HepG2 (cell line): ENCODE data around the gene WDR93. TPM values are rescaled to one million over a fixed set of nuclear protein-coding genes. Genes with fewer than 3 reads are reported as not detected.

ENCODE experiments used
- ATAC-seq: fragments of 200-7000 bp; cut with Tn5 transposase; 3 replicates; pipeline ENCODE4 v1.9.1; 2020; ENCODE audit warnings: mild to moderate bottlenecking, moderate library complexity
- BruUV-seq: library from RNA; stranded (reverse); fragments of 400-500 nt; replicated peaks from 2 replicates; lab custom pipeline; 2021; lab: Mats Ljungman, UMichigan
- CTCF ChIA-PET: fragments of 300-600 bp; formaldehyde crosslinking; extraction: SDS; loops from one replicate; lab custom pipeline; 2021; ENCODE audit warnings: low total read pairs, inconsistent platforms, low intra/inter-chr PET ratio; lab: Yijun Ruan, JAX
- POLR2A ChIA-PET: fragments of 350-600 bp; sonication (Branson Sonifier 250); formaldehyde crosslinking; loops from one replicate; lab custom pipeline; 2020; ENCODE audit warnings: antibody characterized with exemption, inconsistent platforms; lab: Yijun Ruan, JAX
- DNase-seq: peaks from one replicate; pipeline ENCODE4 v3.0.0-alpha.2; 2015; ENCODE audit warnings: low spot score
- FAIRE-seq: peaks from 3 replicates; lab custom pipeline; 2011; peaks lifted over from hg19 to GRCh38; lab: Jason Lieb, UNC
- H2AFZ ChIP-seq: one replicate; pipeline ENCODE4 v1.6.1; 2011; ENCODE audit warnings: low read length, inconsistent platforms
- H3K27ac ChIP-seq: fragments of 300-600 bp; 3 replicates; pipeline ENCODE4 v1.8.0; 2011; ENCODE audit warnings: mixed run types, mild to moderate bottlenecking, mixed read lengths, low read length, inconsistent platforms; ENCODE audit not compliant: insufficient read depth; ENCODE audit errors: extremely low read length
- H3K27me3 ChIP-seq, 2 experiments: fragments of 200-600 bp in 1 of 2; 2 replicates in 1 of 2; 3 replicates in 1 of 2; pipeline versions ENCODE4 v1.6.0 to v1.8.0; 2011; ENCODE audit warnings: low read length in 2 of 2, mild to moderate bottlenecking in 2 of 2, moderate library complexity in 2 of 2, inconsistent platforms in 1 of 2; ENCODE audit not compliant: insufficient read depth in 2 of 2, control insufficient read depth in 1 of 2
- H3K36me3 ChIP-seq, 2 experiments: fragments of 200-600 bp in 1 of 2; replicated peaks in 1 of 2; 2 replicates in 1 of 2; 3 replicates in 1 of 2; pipeline versions ENCODE4 v1.5.1 to v1.8.0; 2011; ENCODE audit warnings: low read length in 2 of 2, inconsistent platforms in 1 of 2; ENCODE audit not compliant: insufficient read depth in 2 of 2, control insufficient read depth in 1 of 2
- H3K4me1 ChIP-seq: 2 replicates; pipeline ENCODE4 v1.5.1; 2012; ENCODE audit warnings: low read length, inconsistent platforms; ENCODE audit not compliant: insufficient read depth
- H3K4me2 ChIP-seq: 2 replicates; pipeline ENCODE4 v1.6.0; 2011; ENCODE audit warnings: low read depth, low read length, inconsistent platforms
- H3K4me3 ChIP-seq, 3 experiments: fragments of 200-600 bp in 1 of 3; sonication (generic), shearing (Covaris generic) in 1 of 3; replicated peaks in 1 of 3; 2 replicates each; pipeline ENCODE4 v1.5.1; 2011 to 2016; ENCODE audit warnings: low read length in 3 of 3, inconsistent platforms in 2 of 3, low read depth in 2 of 3, mild to moderate bottlenecking in 2 of 3, control low read depth in 1 of 3, mixed read lengths in 1 of 3; ENCODE audit not compliant: insufficient read depth in 1 of 3
- H3K79me2 ChIP-seq: one replicate; pipeline ENCODE4 v1.6.1; 2011; ENCODE audit warnings: low read length, inconsistent platforms; ENCODE audit not compliant: insufficient read depth
- H3K9ac ChIP-seq: 2 replicates; pipeline ENCODE4 v1.6.0; 2011; ENCODE audit warnings: mild to moderate bottlenecking, low read depth, low read length, inconsistent platforms; ENCODE audit not compliant: insufficient read depth
- H3K9me3 ChIP-seq: 2 replicates; pipeline ENCODE4 v1.5.1; 2012; ENCODE audit warnings: mild to moderate bottlenecking, low read length
- H4K20me1 ChIP-seq: 2 replicates; pipeline ENCODE4 v1.6.0; 2011; ENCODE audit warnings: inconsistent platforms, mild to moderate bottlenecking, low read length, moderate library complexity; ENCODE audit not compliant: insufficient read depth
- BCL6 ChIP-seq: IDR thresholded peaks from 2 replicates; pipeline ENCODE4 v1.6.1; 2016; ENCODE audit warnings: missing genetic modification reagents, missing compliant biosample characterization
- FOXP1 ChIP-seq, 2 experiments: fragments of 450-650 bp in 1 of 2; IDR thresholded peaks; 2 replicates each; pipeline ENCODE4 v1.6.1; 2017 to 2018; ENCODE audit warnings: antibody characterized with exemption in 1 of 2
- MAFF ChIP-seq: IDR thresholded peaks from 2 replicates; pipeline ENCODE4 v1.6.1; 2011; ENCODE audit warnings: low read depth, low read length, improper control_type of control experiment
- MLLT10 ChIP-seq: sonication (generic); formaldehyde crosslinking; IDR thresholded peaks from 2 replicates; pipeline ENCODE4 v1.4.0; 2020; ENCODE audit warnings: missing genetic modification reagents
- PAWR ChIP-seq: sonication (generic); formaldehyde crosslinking; IDR thresholded peaks from 2 replicates; pipeline ENCODE4 v1.4.0; 2020; ENCODE audit warnings: missing genetic modification reagents, mild to moderate bottlenecking, borderline replicate concordance
- RARA ChIP-seq: IDR thresholded peaks from 2 replicates; pipeline ENCODE4 v1.6.1; 2016; ENCODE audit warnings: missing genetic modification reagents, missing compliant biosample characterization
- TCF7L2 ChIP-seq: IDR thresholded peaks from 2 replicates; pipeline ENCODE4 v1.6.1; 2011; ENCODE audit warnings: mild to moderate bottlenecking, low read depth, low read length, moderate library complexity
- ZBTB1 ChIP-seq: sonication (generic); formaldehyde crosslinking; IDR thresholded peaks from 2 replicates; pipeline ENCODE4 v1.4.0; 2020; ENCODE audit warnings: missing genetic modification reagents, borderline replicate concordance
- ZNF205 ChIP-seq: IDR thresholded peaks from 2 replicates; pipeline ENCODE4 v1.6.1; 2018; ENCODE audit warnings: missing biosample characterization, missing genetic modification reagents
- ZNF44 ChIP-seq: sonication (generic); formaldehyde crosslinking; IDR thresholded peaks from 2 replicates; pipeline ENCODE4 v1.5.1; 2020; ENCODE audit warnings: mild to moderate bottlenecking, missing genetic modification reagents
- ZNF83 ChIP-seq: sonication (generic); formaldehyde crosslinking; IDR thresholded peaks from 2 replicates; pipeline ENCODE4 v1.4.0; 2020; ENCODE audit warnings: missing genetic modification reagents, mild to moderate bottlenecking, borderline replicate concordance
- WGBS: methylation state at CpG from one replicate; pipeline ENCODE4 v1.1.6; 2017; ENCODE audit warnings: low lambda C conversion rate; 5-methylcytosine and 5-hydroxymethylcytosine counted together
- in situ Hi-C: cut with HindIII; loops from 2 replicates; pipeline ENCODE4 v1.10.0; 2017; ENCODE audit warnings: low pct_unique_long_range_greater_than_20kb; ENCODE audit not compliant: extremely low pct_ligation_motif_present
- intact Hi-C: fragments of 100-400 bp; cut with micrococcal nuclease; formaldehyde crosslinking; loops from one replicate; pipeline ENCODE4 v1.10.0; 2022; ENCODE audit not compliant: unreplicated experiment
- polyA plus RNA-seq, 8 experiments: library from polyadenylated mRNA; depleted of rRNA in 3 of 8; stranded (reverse) in 7 of 8; unstranded in 1 of 8; fragments of >200 nt; fragmentation: Illumina TruSeq in 4 of 8; extraction: Trizol in 4 of 8; gene quantifications; 2 replicates each; pipeline versions ENCODE4 v1.2.1 to v1.2.3, GENCODE V29; 2011 to 2016; ENCODE audit warnings: low read depth in 4 of 8, missing spikeins in 1 of 8, mixed read lengths in 1 of 8; ENCODE audit not compliant: insufficient read depth in 1 of 8
- total RNA-seq, 5 experiments: library from RNA; depleted of rRNA; stranded (reverse); fragments of >200 nt; fragmentation: Illumina TruSeq; extraction: Trizol; gene quantifications; 2 replicates each; pipeline ENCODE4 v1.2.3, GENCODE V29; 2016; ENCODE audit warnings: low read depth in 1 of 5
- TF ChIP-seq, protein P1 (sequence below): sonication (generic); formaldehyde crosslinking; IDR thresholded peaks from 2 replicates; pipeline ENCODE4 v1.4.0; 2020; ENCODE audit warnings: mild to moderate bottlenecking, missing genetic modification reagents, borderline replicate concordance
- TF ChIP-seq, protein P2 (sequence below): sonication (generic); formaldehyde crosslinking; IDR thresholded peaks from 2 replicates; pipeline ENCODE4 v1.5.1; 2020; ENCODE audit warnings: missing genetic modification reagents, mild to moderate bottlenecking, borderline replicate concordance
- TF ChIP-seq, protein P3 (sequence below): sonication (generic); formaldehyde crosslinking; IDR thresholded peaks from 2 replicates; pipeline ENCODE4 v1.4.0; 2020; ENCODE audit warnings: mild to moderate bottlenecking, missing genetic modification reagents
- TF ChIP-seq, protein P4 (sequence below): IDR thresholded peaks from 2 replicates; pipeline ENCODE4 v1.6.1; 2016; ENCODE audit warnings: missing biosample characterization, missing genetic modification reagents, low read depth

The WDR93 gene
- total and polyA plus RNA-seq, 2 of the 13 experiments (the other 11 are each of a cell fraction or from before 2014, with no cell fraction given): 0.07 TPM; not detected in 1

DNA sequence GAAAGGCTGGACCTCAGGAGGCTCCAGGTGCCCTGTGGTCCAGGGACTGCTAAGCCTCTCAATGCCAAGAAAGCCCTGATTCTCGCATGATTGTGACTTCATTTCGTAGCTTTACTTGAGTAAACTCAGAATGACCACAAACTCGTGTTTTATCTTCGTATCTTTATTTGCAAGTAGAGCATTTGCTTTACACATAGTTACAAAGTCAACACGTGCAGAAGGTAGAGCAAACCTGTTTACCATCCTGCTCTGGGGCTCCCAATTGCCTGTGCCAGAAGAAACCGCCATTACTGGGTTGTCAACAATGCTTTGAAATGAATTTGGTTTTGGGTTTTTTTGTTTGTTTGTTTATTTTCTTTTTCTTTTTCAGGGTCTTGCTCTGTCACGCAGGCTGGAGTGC, 66.3 kb downstream of the WDR93 start:
- intact Hi-C loops: no loop called here
- Histone ChIP-seq H3K79me2 (no peaks in the 10 kb centered on the region), H3K9ac (no peak overlapping the region), H3K27me3 (peaks cover 10 to 25% of the 10 kb centered on the region in 2 experiments), H3K9me3 (no peaks in the 10 kb centered on the region), H2AFZ (no peak overlapping the region), H3K4me3 (no peak overlapping the region), H3K27ac (no peak overlapping the region), H3K4me1 (peaks cover 52% of the 10 kb centered on the region), H3K4me2 (peak overlapping the region; percentile 33; the same call in 1 of the 2 replicates), H3K36me3 (no peaks in the 10 kb centered on the region), H4K20me1 (no peaks in the 10 kb centered on the region)
- no peak for ATAC-seq
- BruUV-seq: no TSS peak
- POLR2A ChIA-PET: interaction anchor here (0.6 to 1.4 kb wide), 5 partner anchors 11 to 137 kb away, joined by 3 to 6 read pairs (median 3); partner anchors contain the start of genes ANPEP and AP3S2
- in situ Hi-C loops: loop anchor here (5.0 kb wide), 1 partner anchor 120 kb away; no protein-coding TSS in a partner anchor
- CTCF ChIA-PET: interaction anchor here (0.5 to 1.1 kb wide), 2 partner anchors 10 to 118 kb away, joined by 3 to 4 read pairs; no protein-coding TSS in a partner anchor
- DNase-seq: peak; percentile 50
- peak; percentile 73 for FAIRE-seq
- 3% methylated on average over 7 of the region's 7 CpGs for WGBS
- TF ChIP-seq, protein P1, sequence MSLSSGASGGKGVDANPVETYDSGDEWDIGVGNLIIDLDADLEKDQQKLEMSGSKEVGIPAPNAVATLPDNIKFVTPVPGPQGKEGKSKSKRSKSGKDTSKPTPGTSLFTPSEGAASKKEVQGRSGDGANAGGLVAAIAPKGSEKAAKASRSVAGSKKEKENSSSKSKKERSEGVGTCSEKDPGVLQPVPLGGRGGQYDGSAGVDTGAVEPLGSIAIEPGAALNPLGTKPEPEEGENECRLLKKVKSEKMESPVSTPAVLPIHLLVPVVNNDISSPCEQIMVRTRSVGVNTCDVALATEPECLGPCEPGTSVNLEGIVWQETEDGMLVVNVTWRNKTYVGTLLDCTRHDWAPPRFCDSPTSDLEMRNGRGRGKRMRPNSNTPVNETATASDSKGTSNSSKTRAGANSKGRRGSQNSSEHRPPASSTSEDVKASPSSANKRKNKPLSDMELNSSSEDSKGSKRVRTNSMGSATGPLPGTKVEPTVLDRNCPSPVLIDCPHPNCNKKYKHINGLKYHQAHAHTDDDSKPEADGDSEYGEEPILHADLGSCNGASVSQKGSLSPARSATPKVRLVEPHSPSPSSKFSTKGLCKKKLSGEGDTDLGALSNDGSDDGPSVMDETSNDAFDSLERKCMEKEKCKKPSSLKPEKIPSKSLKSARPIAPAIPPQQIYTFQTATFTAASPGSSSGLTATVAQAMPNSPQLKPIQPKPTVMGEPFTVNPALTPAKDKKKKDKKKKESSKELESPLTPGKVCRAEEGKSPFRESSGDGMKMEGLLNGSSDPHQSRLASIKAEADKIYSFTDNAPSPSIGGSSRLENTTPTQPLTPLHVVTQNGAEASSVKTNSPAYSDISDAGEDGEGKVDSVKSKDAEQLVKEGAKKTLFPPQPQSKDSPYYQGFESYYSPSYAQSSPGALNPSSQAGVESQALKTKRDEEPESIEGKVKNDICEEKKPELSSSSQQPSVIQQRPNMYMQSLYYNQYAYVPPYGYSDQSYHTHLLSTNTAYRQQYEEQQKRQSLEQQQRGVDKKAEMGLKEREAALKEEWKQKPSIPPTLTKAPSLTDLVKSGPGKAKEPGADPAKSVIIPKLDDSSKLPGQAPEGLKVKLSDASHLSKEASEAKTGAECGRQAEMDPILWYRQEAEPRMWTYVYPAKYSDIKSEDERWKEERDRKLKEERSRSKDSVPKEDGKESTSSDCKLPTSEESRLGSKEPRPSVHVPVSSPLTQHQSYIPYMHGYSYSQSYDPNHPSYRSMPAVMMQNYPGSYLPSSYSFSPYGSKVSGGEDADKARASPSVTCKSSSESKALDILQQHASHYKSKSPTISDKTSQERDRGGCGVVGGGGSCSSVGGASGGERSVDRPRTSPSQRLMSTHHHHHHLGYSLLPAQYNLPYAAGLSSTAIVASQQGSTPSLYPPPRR: peak; percentile 64; the same call in 1 of the 2 replicates
- TF ChIP-seq, protein P2, sequence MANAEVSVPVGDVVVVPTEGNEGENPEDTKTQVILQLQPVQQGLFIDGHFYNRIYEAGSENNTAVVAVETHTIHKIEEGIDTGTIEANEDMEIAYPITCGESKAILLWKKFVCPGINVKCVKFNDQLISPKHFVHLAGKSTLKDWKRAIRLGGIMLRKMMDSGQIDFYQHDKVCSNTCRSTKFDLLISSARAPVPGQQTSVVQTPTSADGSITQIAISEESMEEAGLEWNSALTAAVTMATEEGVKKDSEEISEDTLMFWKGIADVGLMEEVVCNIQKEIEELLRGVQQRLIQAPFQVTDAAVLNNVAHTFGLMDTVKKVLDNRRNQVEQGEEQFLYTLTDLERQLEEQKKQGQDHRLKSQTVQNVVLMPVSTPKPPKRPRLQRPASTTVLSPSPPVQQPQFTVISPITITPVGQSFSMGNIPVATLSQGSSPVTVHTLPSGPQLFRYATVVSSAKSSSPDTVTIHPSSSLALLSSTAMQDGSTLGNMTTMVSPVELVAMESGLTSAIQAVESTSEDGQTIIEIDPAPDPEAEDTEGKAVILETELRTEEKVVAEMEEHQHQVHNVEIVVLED (CRISPR knock-in tag): no peak
- TF ChIP-seq ZNF44 (CRISPR knock-in tag): no peak
- TF ChIP-seq, protein P3, sequence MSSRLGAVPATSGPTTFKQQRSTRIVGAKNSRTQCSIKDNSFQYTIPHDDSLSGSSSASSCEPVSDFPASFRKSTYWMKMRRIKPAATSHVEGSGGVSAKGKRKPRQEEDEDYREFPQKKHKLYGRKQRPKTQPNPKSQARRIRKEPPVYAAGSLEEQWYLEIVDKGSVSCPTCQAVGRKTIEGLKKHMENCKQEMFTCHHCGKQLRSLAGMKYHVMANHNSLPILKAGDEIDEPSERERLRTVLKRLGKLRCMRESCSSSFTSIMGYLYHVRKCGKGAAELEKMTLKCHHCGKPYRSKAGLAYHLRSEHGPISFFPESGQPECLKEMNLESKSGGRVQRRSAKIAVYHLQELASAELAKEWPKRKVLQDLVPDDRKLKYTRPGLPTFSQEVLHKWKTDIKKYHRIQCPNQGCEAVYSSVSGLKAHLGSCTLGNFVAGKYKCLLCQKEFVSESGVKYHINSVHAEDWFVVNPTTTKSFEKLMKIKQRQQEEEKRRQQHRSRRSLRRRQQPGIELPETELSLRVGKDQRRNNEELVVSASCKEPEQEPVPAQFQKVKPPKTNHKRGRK (CRISPR knock-in tag): no peak
- peak; percentile 55; the same call in 1 of the 2 replicates for TF ChIP-seq BCL6 (CRISPR knock-in tag)
- no peak for TF ChIP-seq PAWR (CRISPR knock-in tag)
- no peak for TF ChIP-seq FOXP1 (IDR thresholded peaks at IDR 0.05)
- peak; percentile 75 for TF ChIP-seq FOXP1 (CRISPR knock-in tag; IDR thresholded peaks at IDR 0.05)
- no peak for TF ChIP-seq MLLT10 (CRISPR knock-in tag)
- TF ChIP-seq ZBTB1 (CRISPR knock-in tag): no peak
- TF ChIP-seq, protein P4, sequence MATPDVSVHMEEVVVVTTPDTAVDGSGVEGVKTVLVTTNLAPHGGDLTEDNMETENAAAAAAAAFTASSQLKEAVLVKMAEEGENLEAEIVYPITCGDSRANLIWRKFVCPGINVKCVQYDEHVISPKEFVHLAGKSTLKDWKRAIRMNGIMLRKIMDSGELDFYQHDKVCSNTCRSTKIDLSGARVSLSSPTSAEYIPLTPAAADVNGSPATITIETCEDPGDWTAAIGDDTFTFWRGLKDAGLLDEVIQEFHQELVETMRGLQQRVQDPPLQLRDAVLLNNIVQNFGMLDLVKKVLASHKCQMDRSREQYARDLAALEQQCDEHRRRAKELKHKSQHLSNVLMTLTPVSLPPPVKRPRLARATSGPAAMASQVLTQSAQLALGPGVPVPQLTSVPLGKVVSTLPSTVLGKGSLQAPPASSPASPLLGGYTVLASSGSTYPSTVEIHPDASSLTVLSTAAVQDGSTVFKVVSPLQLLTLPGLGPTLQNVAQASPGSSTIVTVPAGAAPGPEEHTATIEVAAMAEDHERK (CRISPR knock-in tag): no peak
- TF ChIP-seq ZNF205 (CRISPR knock-in tag): no peak
- no peak for TF ChIP-seq ZNF83 (CRISPR knock-in tag)
- TF ChIP-seq MAFF: no peak
- 0 out of 2 replicates have a peak, but pooled peaks have one; percentile 8 for TF ChIP-seq RARA (CRISPR knock-in tag)
- TF ChIP-seq TCF7L2: no peak
